H1 (cell line): Measurements from ENCODE around the gene PDZD2.

Experiments
- CEBPB ChIP-seq: IDR thresholded peaks from 2 replicates; pipeline ENCODE4 v1.6.1; 2012; ENCODE audit warnings: low read depth, low read length
- CREB1 ChIP-seq: IDR thresholded peaks from 2 replicates; pipeline ENCODE4 v1.6.1; 2012; ENCODE audit warnings: inconsistent platforms
- GABPA ChIP-seq: IDR thresholded peaks from 2 replicates; pipeline ENCODE4 v1.6.1; 2011; ENCODE audit warnings: mild to moderate bottlenecking, low read length, moderate library complexity, borderline replicate concordance; ENCODE audit not compliant: insufficient read depth
- HDAC2 ChIP-seq, 2 experiments: fragments of 300-600 bp in 1 of 2; sonication (generic) in 1 of 2; IDR thresholded peaks; 2 replicates each; pipeline ENCODE4 v1.6.1; 2011 to 2012; ENCODE audit warnings: low read depth in 2 of 2, low read length in 2 of 2, mild to moderate bottlenecking in 2 of 2, moderate library complexity in 2 of 2, borderline replicate concordance in 1 of 2, inconsistent platforms in 1 of 2
- POLR2A ChIP-seq, 2 experiments: IDR thresholded peaks; 1 replicate in 1 of 2; 2 replicates in 1 of 2; pipeline ENCODE4 v1.6.1; 2011; ENCODE audit warnings: low read depth in 2 of 2, low read length in 2 of 2, mild to moderate bottlenecking in 2 of 2; ENCODE audit errors: control extremely low read depth in 1 of 2
- POLR2AphosphoS5 ChIP-seq: IDR thresholded peaks from 2 replicates; pipeline ENCODE4 v1.6.1; 2011; ENCODE audit warnings: low read depth, low read length
- SAP30 ChIP-seq: fragments of 300-600 bp; sonication (generic); IDR thresholded peaks from 2 replicates; pipeline ENCODE4 v1.7.1; 2012; ENCODE audit warnings: low read length, moderate library complexity, mild to moderate bottlenecking, inconsistent platforms; ENCODE audit not compliant: insufficient read depth, insufficient replicate concordance
- SIN3A ChIP-seq, 2 experiments: IDR thresholded peaks in 1 of 2; conservative IDR thresholded peaks in 1 of 2; 2 replicates each; pipeline ENCODE4 v1.6.1; 2011 to 2012; ENCODE audit warnings: low read length in 2 of 2, improper control_type of control experiment in 1 of 2, low read depth in 1 of 2, mild to moderate bottlenecking in 1 of 2
- SRF ChIP-seq: IDR thresholded peaks from 2 replicates; pipeline ENCODE4 v1.6.1; 2011; ENCODE audit warnings: mild to moderate bottlenecking, low read depth, low read length, moderate library complexity
- TAF1 ChIP-seq: IDR thresholded peaks from 2 replicates; pipeline ENCODE4 v1.6.1; 2011; ENCODE audit warnings: mild to moderate bottlenecking, low read depth, low read length
- TEAD4 ChIP-seq: IDR thresholded peaks from 2 replicates; pipeline ENCODE4 v1.6.1; 2012; ENCODE audit warnings: low read depth, low read length, inconsistent platforms, mixed read lengths
- TF ChIP-seq, protein P1 (sequence below): IDR thresholded peaks from 2 replicates; pipeline ENCODE4 v1.6.1; 2012; ENCODE audit warnings: inconsistent platforms
- TF ChIP-seq, protein P2 (sequence below): IDR thresholded peaks from 2 replicates; pipeline ENCODE4 v1.6.1; 2012; ENCODE audit warnings: inconsistent platforms
- TF ChIP-seq, protein P3 (sequence below), 3 experiments: IDR thresholded peaks; 1 replicate in 2 of 3; 2 replicates in 1 of 3; pipeline versions ENCODE4 v1.5.1 to v1.6.1; 2011; ENCODE audit warnings: low read length in 3 of 3, mild to moderate bottlenecking in 3 of 3, inconsistent platforms in 2 of 3, low read depth in 1 of 3, moderate library complexity in 1 of 3; ENCODE audit not compliant: insufficient read depth in 1 of 3; ENCODE audit errors: control extremely low read depth in 1 of 3

DNA sequence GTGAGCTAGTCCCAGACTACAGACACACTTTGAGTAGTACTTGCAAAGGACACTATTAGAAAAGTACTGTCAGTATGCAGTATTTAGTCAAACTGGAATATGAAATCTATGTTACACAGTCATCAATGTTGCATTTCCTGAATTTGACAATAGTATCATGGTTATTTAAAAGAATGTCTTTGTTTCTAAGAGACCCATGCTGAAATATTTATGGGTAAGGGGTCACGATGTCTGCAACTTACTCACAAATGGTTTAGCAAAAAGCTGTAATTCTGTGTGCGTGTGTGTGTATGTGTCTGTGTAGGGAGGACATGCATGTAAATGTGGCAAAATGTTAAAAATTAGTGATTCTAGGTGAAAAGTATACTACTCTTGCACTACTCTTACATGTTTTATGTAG is 429.6 kb downstream of the PDZD2 start:
- TF ChIP-seq, protein P1, sequence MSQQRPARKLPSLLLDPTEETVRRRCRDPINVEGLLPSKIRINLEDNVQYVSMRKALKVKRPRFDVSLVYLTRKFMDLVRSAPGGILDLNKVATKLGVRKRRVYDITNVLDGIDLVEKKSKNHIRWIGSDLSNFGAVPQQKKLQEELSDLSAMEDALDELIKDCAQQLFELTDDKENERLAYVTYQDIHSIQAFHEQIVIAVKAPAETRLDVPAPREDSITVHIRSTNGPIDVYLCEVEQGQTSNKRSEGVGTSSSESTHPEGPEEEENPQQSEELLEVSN: no peak
- no peak for TF ChIP-seq POLR2A (IDR thresholded peaks at IDR 0.05; ENCODE audit: control extremely low read depth in 1 of 2, low read depth in 2 of 2, low read length in 2 of 2)
- TF ChIP-seq, protein P2, sequence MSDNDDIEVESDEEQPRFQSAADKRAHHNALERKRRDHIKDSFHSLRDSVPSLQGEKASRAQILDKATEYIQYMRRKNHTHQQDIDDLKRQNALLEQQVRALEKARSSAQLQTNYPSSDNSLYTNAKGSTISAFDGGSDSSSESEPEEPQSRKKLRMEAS: no peak
- TF ChIP-seq GABPA: no peak
- no peak for TF ChIP-seq TAF1
- no peak for TF ChIP-seq TEAD4
- TF ChIP-seq, protein P3, sequence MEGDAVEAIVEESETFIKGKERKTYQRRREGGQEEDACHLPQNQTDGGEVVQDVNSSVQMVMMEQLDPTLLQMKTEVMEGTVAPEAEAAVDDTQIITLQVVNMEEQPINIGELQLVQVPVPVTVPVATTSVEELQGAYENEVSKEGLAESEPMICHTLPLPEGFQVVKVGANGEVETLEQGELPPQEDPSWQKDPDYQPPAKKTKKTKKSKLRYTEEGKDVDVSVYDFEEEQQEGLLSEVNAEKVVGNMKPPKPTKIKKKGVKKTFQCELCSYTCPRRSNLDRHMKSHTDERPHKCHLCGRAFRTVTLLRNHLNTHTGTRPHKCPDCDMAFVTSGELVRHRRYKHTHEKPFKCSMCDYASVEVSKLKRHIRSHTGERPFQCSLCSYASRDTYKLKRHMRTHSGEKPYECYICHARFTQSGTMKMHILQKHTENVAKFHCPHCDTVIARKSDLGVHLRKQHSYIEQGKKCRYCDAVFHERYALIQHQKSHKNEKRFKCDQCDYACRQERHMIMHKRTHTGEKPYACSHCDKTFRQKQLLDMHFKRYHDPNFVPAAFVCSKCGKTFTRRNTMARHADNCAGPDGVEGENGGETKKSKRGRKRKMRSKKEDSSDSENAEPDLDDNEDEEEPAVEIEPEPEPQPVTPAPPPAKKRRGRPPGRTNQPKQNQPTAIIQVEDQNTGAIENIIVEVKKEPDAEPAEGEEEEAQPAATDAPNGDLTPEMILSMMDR (IDR thresholded peaks at IDR 0.05; ENCODE audit: control extremely low read depth in 1 of 3, insufficient read depth in 1 of 3, low read depth in 1 of 3, low read length in 3 of 3): no peak
- no peak for TF ChIP-seq CREB1
- no peak for TF ChIP-seq POLR2AphosphoS5
- TF ChIP-seq CEBPB: no peak
- no peak for TF ChIP-seq SRF
- no peak for TF ChIP-seq HDAC2 (IDR thresholded peaks at IDR 0.05; ENCODE audit: borderline replicate concordance in 1 of 2, low read depth in 2 of 2, low read length in 2 of 2)
- TF ChIP-seq SIN3A (conservative IDR thresholded peaks at IDR 0.05 in 1 of 2, IDR thresholded peaks at IDR 0.05 in 1 of 2; ENCODE audit: low read depth in 1 of 2, low read length in 2 of 2): no peak
- no peak for TF ChIP-seq SAP30
